ENCODE results near the gene YTHDF1. TPM values are rescaled to one million over a fixed set of nuclear protein-coding genes. Genes with fewer than 3 reads are reported as not detected.

YTHDF1 gene
- total and polyA plus RNA-seq, 2 of the 8 experiments (the other 6 are each of a cell fraction or from before 2014, with no cell fraction given), result 32.8 to 66.0 TPM

DNA sequence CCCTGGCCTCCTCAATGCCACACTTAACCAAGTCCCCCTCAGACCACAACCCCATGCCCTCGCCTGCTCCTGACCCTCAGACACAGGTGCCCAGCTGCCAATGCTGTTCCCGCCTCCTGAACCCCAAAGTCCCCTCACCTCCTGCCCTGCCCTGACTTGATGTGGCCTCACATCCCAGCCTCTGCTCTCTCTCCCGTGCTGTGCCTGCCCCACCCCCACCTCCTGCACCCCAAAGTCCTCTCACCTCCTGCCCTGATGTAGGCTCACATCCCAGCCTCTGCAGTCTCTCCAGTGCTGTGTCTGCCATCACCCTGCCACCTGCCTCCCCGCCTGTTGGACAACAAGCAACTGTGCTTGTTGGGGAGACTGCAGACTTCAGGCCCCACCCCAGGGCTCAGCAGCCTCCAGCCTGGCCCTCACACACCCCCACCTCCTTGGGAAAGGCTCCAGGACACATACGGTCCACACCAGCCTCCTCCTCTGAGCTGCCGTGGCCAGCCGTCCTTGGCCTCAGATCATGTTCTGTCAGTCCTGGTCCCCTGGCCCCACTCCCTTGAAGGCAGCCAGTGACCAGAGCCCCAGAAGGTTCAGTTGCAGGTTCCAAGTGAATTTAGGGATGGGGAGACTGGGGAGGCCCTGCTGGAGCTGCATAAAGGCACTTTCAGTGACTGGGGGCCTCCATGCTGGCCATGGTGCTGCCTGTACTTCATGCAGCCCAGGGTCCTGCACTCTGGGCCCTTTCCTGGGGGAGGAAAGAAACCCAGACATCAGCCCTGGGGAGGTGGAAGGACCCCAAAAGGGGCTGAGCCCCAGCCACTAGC, 28.4 kb downstream of the YTHDF1 start:
- DNase-seq (ENCODE audit: low read depth in 1 of 2, low spot score in 2 of 2) (no peak), FAIRE-seq (no peak)
- H3K79me1 ChIP-seq (ENCODE audit: low read depth, low read length), result no peaks in the 10 kb centered on the region
- H3K56ac ChIP-seq (replicated peaks; ENCODE audit: insufficient read length, low read depth, low read length), result no peak overlapping the region
- no peak overlapping the region for H4K5ac ChIP-seq (ENCODE audit: insufficient read length, low read depth, low read length)
- H2BK20ac ChIP-seq (ENCODE audit: low read length), result no peak overlapping the region
- H2AFZ ChIP-seq (ENCODE audit: low read length), result no peak overlapping the region
- H3K23me2 ChIP-seq (ENCODE audit: low read depth, low read length), result no peaks in the 10 kb centered on the region; the same call in none of the 2 replicates
- TF ChIP-seq CREB1 (IDR thresholded peaks at IDR 0.05) (no peak), EGR1 (IDR thresholded peaks at IDR 0.05; ENCODE audit: borderline replicate concordance, low read depth, low read length) (no peak), MAFK (IDR thresholded peaks at IDR 0.05; ENCODE audit: low read depth, low read length) (no peak), BCL11A (IDR thresholded peaks at IDR 0.05; ENCODE audit: low read depth in 2 of 2, low read length in 2 of 2) (no peak), POLR2A (IDR thresholded peaks at IDR 0.05; ENCODE audit: control extremely low read depth in 1 of 2, low read depth in 2 of 2, low read length in 2 of 2) (no peak)
- TF ChIP-seq, protein P1, sequence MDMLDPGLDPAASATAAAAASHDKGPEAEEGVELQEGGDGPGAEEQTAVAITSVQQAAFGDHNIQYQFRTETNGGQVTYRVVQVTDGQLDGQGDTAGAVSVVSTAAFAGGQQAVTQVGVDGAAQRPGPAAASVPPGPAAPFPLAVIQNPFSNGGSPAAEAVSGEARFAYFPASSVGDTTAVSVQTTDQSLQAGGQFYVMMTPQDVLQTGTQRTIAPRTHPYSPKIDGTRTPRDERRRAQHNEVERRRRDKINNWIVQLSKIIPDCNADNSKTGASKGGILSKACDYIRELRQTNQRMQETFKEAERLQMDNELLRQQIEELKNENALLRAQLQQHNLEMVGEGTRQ (IDR thresholded peaks at IDR 0.05; ENCODE audit: low read length), result no peak
- TF ChIP-seq, protein P2, sequence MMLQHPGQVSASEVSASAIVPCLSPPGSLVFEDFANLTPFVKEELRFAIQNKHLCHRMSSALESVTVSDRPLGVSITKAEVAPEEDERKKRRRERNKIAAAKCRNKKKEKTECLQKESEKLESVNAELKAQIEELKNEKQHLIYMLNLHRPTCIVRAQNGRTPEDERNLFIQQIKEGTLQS (IDR thresholded peaks at IDR 0.05; ENCODE audit: insufficient read depth, low read depth, low read length), result no peak
- no peak overlapping the region for H3K14ac ChIP-seq (ENCODE audit: insufficient read length)
- H2BK12ac ChIP-seq (ENCODE audit: low read depth, low read length), result no peak overlapping the region
- H3K18ac ChIP-seq (ENCODE audit: extremely low read depth, low read length), result no peak overlapping the region
- peaks cover 0 to 5% (median under 1%) of the 10 kb centered on the region in 4 experiments; a peak in 2 of 7 replicates for H3K4me1 ChIP-seq (replicated peaks in 1 of 4; ENCODE audit: control insufficient read depth in 3 of 4, insufficient read depth in 4 of 4, low read length in 3 of 4)
- H2BK120ac ChIP-seq (replicated peaks; ENCODE audit: low read depth, low read length), result no peak overlapping the region
- ChIA-PET POLR2A (ENCODE audit: partially characterized antibody) (interaction anchor here (1.4 to 1.6 kb wide), 2 partner anchors 9 to 28 kb away, joined by 3 to 5 read pairs; no protein-coding TSS in a partner anchor), CTCF (ENCODE audit: partially characterized antibody) (interaction anchor here (0.7 to 1.3 kb wide), 2 partner anchors 43 to 599 kb away, joined by 3 to 5 read pairs; no protein-coding TSS in a partner anchor)
- no peak overlapping the region for H2BK15ac ChIP-seq (ENCODE audit: low read length)
- H3K4me2 ChIP-seq (ENCODE audit: insufficient read depth in 1 of 2, low read depth in 2 of 2, low read length in 2 of 2), result no peak overlapping the region
- no peak overlapping the region for H3K9ac ChIP-seq (replicated peaks in 1 of 4; ENCODE audit: extremely low read depth in 1 of 4, low read depth in 3 of 4, low read length in 3 of 4)
- no peak overlapping the region for H4K8ac ChIP-seq (ENCODE audit: extremely low read depth, insufficient read depth, low read length)
- H3K27me3 ChIP-seq (replicated peaks in 1 of 4; ENCODE audit: control insufficient read depth in 3 of 4, extremely low read depth in 1 of 4, insufficient read depth in 3 of 4, low read length in 3 of 4), result no peaks in the 10 kb centered on the region; a peak in 2 of 7 replicates
- H3K23ac ChIP-seq (ENCODE audit: insufficient read length), result no peak overlapping the region
- no peak overlapping the region for H4K91ac ChIP-seq (replicated peaks; ENCODE audit: insufficient read length, low read length)
- H3K79me2 ChIP-seq (ENCODE audit: control insufficient read depth in 1 of 2, insufficient read depth in 2 of 2, low read length in 2 of 2), result no peaks in the 10 kb centered on the region
- H3K36me3 ChIP-seq (ENCODE audit: control insufficient read depth in 2 of 4, insufficient read depth in 4 of 4, low read length in 3 of 4), result no peaks in the 10 kb centered on the region
- H2AK5ac ChIP-seq (ENCODE audit: low read depth, low read length), result no peak overlapping the region
- no peak overlapping the region for H3K4ac ChIP-seq (replicated peaks; ENCODE audit: insufficient read length, low read depth, low read length)
- peaks cover 3 to 20% of the 10 kb centered on the region in 2 experiments for H4K20me1 ChIP-seq (replicated peaks in 1 of 2; ENCODE audit: control insufficient read depth in 1 of 2, insufficient read depth in 2 of 2, low read length in 2 of 2)
- 86% methylated on average over 7 of the region's 7 CpGs; no CpG with 5 or more reads in 1 of the 2 experiments for WGBS, 2 experiments (ENCODE audit: extremely low coverage in 1 of 2, insufficient coverage in 1 of 2, insufficient read length in 1 of 2, insufficient replicate concordance in 2 of 2, low coverage in 1 of 2, low lambda C conversion rate in 2 of 2, missing lambda C conversion rate in 1 of 2)
- H3K9me3 ChIP-seq (ENCODE audit: insufficient read depth in 2 of 2, low read depth in 1 of 2, low read length in 1 of 2), result peaks cover 0 to 9% of the 10 kb centered on the region in 2 experiments; a peak in 2 of 4 replicates
- no peak overlapping the region for H3K4me3 ChIP-seq (ENCODE audit: extremely low read depth in 1 of 4, insufficient read depth in 2 of 4, low read depth in 3 of 4, low read length in 4 of 4)
- no peak overlapping the region for H2BK5ac ChIP-seq (ENCODE audit: low read depth, low read length)
- no peak overlapping the region for H3K27ac ChIP-seq (ENCODE audit: low read depth, low read length)

Measured in H1 (cell line).